ENCODE results near the gene SDS.

SDS gene

DNA sequence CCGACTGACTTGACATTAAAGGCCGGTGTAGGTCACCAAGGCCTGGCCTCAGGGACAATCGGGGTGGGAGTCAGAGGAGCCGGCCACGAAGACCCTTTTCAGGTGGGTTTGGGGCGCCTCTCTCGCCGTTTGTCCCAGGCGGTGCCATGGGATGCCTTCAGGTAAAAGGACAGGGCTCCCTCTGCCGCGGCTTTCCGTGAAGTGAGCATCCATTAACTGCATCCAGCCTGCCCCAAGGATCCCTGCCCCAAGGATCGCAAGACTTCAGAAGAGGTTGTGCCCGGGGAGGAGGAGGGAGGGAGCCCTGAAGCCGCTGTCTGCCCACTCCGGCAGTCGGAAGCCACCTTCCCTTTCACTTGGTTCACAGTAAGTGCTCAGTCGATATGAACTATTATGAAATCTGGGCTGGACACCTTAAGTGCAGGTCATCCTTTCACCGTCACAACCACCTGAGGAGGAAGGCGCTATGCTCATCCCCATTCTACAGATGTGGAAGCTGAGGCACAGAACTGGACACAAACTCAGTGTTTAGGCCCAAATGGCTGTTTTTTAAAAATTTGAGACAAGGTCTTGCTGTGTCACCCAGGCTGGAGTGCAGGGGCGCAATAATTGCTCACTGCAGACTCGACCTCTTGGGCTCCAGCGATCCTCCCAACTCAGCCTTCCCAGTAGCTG is 964 bp downstream of the SDS start:
- in situ Hi-C loops (cut with MboI; ENCODE audit: low sequenced_read_pairs), result loop anchor here (25.0 kb wide), 1 partner anchor 215 kb away; the partner anchor contains the start of genes DDX54 and RITA1

DNA sequence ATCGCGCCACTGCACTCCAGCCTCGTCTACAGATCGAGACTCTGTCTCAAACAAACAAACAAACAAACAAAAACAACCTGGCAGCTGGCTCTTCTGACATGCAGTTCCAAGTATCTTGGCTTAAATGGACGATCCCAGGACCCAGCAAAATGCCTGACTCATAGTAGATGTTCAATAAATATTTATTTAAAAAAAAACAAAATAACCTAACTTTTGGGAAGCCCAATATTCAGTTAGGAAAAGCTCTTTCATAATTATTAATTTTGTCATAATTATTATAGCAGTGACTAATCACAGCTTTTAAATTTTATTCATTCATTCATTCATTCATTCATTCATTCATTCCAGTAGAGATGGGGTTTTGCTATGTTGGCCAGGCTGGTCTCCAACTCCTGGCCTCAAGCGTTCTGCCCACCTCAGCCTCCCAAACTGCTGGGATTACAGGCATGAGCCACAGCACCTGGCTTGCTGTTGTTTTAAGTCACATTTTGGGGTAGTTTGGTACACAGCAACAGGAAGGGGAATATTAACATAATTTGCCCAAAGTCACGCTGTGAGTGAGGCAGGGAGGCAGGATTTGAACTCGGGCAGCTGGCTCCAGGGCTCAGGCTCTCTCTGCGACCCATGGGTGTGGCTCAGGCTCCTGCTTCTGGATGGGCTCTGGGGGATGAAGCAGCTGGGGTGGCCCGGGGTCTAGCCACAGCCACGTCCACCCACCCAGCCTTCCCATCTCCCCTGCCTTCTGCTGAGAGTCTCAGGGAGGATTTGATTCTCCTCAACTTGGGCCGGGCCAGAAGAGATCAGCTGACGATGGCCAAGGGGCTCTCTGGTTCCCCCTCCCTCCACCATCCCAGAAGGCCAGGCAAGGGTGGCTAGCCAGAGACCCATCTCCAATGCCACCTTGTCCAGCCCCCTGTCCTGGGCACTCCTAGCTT is 2.4 kb downstream of the SDS start:
- in situ Hi-C loops (cut with MboI; ENCODE audit: low sequenced_read_pairs), result loop anchor here (25.0 kb wide), 1 partner anchor 214 kb away; the partner anchor contains the start of genes DDX54 and RITA1

DNA sequence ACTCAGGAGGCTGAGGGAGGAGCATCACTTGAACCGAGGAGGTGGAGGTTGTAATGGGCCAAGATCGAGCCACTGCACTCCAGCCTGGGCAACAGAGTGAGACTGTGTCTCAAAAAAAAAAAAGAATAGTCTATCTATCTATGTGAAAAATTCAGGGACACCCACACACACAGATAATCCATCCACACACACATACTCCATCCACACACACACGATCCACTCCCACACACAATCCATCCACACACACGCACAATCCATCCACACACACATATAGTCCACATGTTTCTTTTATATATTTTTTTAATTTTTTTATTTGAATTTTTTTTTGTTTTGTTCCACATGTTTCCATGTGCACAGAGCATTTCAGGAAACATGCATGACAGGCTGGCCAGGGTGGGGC is 3.3 kb downstream of the SDS start:
- in situ Hi-C loops (cut with MboI; ENCODE audit: low sequenced_read_pairs), result loop anchor here (25.0 kb wide), 1 partner anchor 213 kb away; the partner anchor contains the start of genes DDX54 and RITA1

DNA sequence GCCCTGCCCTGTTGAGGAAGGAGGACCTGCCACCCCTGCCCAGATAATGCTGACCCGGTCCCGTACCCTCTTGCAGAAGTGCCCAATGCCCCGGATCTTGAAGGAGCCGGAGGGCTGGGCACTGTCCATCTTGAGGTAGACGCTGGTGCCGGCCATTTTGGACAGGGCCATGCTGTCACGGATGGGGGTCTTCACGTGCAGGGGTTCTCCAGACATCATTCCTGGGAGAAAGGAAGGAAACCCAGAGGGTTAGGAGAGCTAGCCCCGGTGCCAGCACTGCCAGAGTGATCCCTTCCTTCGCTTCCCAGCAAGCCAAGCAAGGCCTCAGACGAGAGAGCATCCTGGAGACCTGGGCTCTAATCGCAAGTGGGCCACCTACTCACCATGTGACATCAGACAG is 4.2 kb downstream of the SDS start:
- in situ Hi-C loops (cut with MboI; ENCODE audit: low sequenced_read_pairs), result no loop called here

DNA sequence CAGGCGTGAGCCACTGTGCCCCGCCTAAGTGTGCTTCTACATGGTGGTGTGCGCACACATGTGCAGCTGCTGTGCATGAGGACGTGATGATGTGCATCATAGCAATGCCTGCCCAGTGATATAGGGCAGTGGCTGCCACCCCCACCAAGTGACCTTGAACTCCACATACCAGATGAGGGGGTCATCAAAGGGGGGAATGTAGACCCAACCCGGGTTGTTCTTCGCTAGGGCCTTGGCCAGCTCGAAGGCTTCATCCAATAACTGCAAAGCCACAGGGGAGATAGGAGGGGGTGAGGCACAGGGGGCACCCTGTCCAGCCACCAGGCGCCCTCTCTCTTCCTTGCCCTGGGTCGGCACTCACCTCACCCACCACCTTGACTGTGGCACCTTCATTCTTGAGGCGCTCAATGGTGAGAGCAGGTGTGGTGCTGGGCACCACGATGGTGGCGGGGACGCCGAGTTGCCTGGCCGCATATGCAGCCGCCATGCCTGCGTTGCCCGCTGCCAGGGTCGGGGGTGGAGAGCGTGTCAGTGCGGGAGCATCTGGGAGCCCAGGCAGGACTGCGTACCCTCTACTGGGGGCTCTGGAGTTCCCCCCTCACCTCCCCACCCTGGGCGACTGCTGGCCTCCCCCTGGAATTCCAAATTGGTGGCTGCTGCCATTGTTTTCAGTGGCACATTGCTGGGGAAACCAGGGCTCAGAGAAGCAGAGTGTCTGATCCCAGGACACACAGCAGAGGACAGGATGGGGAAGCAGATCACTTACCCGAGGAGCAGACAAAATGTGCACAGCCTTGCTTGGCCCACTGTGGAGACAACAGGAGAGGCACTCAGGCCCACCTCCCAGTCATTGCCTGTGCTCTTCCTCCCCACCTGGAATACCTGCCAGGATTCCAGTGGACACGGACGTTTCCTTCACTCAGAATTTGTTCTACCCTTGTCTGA is 5.1 kb downstream of the SDS start:
- in situ Hi-C loops (cut with MboI; ENCODE audit: low sequenced_read_pairs), result no loop called here

DNA sequence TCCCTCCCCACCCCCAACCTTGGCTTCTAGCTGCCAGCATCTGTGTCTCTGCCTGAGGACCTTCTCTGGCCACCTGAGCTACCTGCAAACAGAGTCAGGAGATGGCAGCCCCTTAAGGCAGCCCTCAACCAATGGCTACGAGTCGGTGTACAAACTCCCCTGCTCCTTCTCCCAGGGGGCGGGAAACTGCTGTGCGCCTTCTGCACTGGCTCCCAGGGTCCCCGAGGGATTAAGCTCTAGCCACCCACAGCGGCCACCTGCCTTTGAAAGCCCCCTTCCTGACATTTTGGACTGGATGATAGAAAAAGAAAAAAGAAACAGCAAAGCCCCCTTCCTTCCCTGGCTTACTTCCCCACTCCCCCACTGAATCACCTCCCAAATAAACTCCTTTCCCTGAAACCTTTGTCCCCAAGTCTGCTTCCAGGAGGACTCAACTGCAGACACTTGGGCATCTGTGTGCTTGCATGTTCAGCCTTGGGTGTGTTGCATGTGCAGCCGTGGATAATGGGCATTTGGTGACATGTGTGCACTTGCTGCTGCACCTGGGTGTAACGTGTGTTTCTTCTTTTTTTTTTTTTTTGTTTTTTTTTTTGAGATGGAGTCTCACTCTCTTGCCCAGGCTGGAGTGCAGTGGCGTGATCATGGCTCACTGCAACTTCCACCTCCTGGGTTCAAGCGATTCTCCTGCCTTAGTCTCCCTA is 6.0 kb downstream of the SDS start:
- in situ Hi-C loops (cut with MboI; ENCODE audit: low sequenced_read_pairs), result no loop called here

DNA sequence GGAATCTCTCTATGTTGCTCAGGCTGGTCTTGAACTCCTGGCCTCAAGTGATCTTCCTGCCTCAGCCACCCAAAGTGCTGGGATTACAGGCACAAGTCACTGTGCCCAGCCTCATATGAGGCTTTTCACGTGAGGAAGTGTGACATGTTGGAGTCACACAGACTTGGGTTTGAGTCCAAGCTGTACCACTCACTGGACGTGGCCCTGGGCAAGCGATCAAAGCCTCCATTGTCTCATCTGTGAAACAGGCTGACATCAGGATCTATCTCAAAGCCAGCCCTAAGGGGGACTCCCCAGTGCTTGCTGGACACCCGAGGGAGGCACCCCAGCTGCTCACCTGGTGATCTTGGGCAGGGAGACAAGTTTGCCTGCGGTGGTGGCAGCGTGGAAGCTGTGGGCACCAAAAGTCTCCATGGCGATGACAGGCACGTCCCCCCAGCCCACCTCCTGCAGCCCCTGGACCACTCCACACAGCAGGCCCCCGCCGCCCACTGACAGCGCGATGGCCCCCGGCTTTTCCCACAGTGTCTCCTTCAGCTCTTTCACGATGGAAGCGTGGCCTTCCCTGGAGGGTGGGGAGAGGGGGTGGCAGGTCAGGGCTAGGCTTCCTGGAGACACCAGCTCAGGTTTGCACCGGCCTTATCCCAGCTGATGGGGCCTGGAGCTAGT is 6.7 kb downstream of the SDS start:
- in situ Hi-C loops (cut with MboI; ENCODE audit: low sequenced_read_pairs), result no loop called here

DNA sequence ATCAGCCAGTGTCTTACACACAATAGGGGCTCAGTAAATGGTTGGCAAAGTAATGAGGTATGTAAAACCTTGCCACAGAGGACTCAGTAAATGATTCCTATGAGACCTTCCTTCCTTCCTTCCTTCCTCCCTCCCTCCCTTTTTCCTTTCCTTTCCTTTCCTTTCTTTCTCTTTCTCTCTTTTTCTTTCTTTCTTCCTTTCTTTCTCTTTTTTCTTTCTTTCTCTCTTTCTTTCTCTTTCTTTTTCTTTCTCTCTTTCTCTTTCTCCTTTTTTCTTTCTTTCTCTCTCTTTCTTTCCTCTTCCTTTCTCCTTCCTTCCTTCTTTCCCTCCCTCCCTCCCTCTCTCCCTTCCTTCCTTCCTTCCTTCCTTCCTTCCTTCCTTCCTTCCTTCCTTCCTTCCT is 7.5 kb downstream of the SDS start:
- in situ Hi-C loops (cut with MboI; ENCODE audit: low sequenced_read_pairs), result no loop called here

DNA sequence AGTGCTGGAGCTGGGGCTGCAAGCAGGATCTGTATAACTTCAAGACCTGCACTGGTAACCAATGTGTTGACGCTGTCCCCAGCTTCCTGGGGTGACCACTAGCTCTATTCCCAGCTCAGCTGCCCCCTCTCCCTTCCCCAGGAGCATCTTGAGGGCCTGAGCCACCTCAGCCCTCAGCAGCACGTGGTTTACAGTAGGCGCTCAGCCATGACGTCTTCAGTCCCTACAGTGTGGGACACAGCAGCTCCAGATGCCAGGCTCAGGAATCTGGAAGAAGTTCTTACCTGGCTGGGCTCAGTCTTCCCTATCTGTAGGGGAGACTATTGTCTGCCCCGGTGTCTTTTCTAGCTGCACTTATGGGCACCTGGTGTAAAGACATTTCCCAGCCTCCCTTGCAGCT is 8.6 kb downstream of the SDS start:
- in situ Hi-C loops (cut with MboI; ENCODE audit: low sequenced_read_pairs), result no loop called here

DNA sequence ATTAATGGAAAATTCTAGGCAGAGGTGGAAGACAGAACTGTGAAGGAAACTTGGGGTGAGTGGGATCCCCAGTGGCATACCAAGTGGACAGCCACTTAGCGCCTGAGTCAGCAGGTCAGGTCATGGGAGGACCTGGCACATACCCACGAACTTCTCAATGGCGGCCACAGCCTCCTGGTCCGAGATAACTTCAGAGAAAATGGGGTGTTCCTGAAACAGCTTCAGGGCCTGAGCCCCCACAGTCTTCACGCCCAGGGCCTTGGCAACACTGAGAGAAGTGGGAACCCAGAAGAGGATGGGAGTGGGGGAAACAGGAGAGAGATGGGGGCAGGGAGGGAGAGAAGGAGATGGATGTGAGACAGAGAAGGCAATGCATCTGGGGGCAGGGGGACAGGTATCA is 9.9 kb downstream of the SDS start:
- in situ Hi-C loops (cut with MboI; ENCODE audit: low sequenced_read_pairs), result no loop called here

DNA sequence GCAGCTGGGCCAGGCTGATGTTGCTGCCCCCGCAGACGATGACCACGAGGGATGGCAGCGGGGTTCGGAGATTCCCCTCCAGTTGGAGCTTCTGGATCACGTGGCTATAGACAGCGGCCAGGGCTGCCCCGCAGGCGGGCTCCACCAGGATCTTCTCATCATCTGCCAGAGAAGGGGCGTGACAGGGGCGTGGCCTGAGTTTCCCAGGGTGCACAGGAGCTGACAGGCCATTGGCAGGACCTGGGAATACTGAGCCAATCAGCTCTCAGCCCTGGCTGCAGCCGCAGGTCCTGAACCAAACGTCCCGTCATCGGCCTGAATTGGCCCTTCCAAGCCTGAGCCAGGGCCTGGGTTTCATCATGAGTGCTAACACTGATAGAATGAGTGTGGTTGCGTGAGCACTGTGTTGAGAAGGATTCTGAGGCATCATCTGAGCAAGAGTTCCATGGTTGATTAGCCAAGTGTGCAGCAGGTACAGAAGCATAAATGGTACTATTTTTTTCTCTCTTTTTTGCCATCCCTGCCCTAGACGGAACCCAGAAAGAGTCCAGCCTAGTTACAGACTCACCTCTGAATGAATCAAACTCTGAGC is 10.6 kb downstream of the SDS start:
- in situ Hi-C loops (cut with MboI; ENCODE audit: low sequenced_read_pairs), result no loop called here

DNA sequence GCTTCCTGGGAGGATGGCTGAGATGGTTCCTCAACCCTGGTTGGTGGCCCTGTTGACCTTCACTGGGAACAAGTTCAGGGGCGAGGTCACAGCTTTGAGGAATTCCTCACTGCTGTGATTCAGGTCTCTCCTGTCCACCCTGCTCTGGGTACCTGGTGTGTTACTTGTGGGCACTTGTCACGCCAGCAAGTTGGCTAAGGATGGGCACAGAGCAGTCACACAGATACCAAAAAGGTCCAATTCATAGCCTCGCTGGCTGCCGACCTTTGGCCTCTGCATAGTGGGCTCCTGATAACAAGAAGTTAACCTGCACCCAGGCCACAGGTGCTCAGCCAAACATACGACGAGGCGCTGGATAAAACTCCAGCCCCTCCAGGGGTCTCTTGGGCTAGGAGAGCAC is 11.2 kb downstream of the SDS start:
- in situ Hi-C loops (cut with MboI; ENCODE audit: low sequenced_read_pairs), result no loop called here

DNA sequence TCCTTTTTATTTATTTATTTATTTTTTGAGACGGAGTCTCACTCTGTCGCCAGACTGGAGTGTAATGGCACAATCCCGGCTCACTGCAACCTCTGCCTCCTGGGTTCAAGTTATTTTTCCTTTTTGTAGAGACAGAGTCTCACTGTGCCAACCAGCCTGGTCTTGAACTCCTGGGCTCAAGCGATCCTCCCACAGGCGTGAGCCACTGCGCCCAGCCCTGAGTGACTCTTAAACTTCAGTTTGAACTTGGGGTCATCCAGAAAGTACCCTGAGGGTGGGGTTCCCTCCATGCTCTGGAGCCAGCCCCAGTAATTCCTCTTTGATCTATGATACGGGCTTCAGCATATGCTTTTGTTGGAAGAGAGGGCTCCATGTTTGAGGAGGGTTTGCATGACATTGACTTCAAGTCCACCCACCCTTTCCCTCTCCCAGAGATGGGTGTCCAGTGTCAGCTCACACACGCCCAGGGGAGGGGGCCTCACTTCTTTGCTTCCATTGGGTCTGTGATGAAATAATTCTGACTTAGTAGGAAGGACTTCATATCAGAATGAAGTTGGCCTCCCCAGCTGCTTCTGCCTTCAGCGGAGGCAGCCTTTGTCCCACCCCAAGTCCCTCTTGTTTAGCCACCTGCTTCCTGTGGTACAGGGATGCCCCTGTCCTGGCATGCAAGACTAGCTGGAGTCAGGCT is 11.9 kb downstream of the SDS start:
- in situ Hi-C loops (cut with MboI; ENCODE audit: low sequenced_read_pairs), result no loop called here

DNA sequence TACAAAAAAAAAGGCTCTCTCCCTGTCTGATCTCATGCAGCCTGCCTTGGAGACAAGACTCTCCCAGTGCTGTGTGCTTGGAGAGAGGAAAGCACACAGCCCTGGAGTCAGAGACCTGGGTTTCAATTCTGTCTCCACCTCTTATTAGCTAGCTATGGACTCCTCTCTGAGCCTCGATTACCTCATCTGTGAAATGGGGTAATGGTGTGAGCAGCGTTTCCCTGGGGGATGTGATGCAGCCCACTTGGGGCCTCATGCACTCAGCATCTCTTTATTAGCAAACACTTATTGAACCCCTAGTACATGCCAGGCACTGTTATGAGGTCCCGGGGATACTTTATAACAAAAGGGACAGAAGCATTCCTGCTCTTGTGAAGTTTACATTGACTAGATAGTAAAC is 12.5 kb downstream of the SDS start:
- in situ Hi-C loops (cut with MboI; ENCODE audit: low sequenced_read_pairs), result no loop called here

DNA sequence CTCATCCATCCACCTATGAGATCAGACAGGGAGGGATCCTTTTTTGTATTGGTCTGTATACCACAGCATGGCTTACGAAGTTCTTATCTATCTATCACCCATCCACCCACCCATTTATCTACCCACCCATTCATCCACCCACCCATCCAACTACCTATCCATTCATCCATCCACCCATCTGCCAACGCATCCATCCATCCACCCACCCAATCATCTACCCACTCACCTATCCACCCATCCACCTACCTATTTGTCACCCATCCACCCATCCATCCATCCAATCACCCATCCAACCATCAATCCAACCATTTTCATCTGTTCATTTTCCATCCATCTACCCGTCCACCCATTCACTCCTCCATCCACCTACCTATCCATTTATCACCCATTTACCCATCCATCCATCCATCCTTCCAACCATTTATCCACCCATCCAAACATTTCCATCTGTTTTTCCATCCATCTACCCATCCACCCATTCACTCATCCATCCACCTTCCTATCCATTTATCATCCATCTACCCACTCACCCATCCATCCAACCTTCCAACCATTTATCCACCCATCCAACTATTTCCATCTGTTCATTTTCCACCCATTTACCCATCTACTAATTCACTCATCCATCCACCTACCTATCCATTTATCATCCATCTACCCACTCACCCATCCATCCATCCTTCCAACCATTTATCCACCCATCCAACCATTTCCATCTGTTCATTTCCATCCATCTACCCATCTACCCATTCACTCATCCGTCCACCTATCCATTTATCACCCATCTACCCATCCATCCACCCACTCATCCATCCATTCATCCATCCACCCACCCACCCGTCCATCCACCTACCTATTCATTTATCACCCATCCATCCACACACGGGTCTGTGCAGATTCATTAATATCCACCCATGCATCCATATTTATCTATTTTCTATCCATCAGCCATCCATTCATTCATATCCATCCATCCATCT is 13.3 kb downstream of the SDS start:
- in situ Hi-C loops (cut with MboI; ENCODE audit: low sequenced_read_pairs), result no loop called here

DNA sequence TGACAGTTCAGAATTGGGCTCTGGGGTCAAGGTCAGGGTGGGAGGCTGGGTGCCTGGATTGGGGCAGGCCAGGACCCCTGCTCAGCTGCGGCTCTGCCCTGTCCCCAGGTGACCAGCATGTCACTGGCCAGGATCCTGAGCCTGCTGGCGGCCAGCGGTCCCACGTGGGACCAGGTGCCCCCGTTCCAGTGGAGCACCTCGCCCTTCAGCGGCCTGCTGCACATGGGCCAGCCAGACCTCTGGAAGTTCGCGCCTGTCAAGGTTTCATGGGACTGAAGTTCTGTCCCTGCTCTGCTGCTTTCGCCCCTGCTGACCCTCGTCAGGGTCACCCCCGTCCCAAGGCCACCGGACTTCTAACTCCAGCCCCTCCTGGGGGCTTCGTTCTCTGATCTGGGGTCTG is 15.3 kb downstream of the SDS start:
- in situ Hi-C loops (cut with MboI; ENCODE audit: low sequenced_read_pairs), result no loop called here

DNA sequence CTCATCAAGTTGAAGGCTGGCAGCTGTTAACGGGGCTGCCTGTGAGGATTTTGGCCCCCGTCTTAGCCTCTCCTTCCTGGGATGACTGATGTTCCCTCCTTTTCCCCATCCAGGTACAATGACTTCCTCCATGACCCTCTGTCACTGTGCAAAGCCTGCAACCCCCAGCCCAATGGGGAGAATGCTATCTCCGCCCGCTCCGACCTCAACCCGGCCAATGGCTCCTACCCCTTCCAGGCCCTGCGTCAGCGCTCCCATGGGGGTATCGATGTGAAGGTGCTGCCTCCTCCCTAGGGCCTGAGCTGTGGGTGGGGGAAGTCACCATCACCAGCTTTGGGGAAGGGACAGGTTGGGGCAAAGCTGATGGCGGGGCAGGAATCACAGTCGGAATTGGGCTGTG is 16.1 kb downstream of the SDS start:
- in situ Hi-C loops (cut with MboI; ENCODE audit: low sequenced_read_pairs), result no loop called here

Data from HL-60/S4 treated with phorbol 12-myristate 13-acetate at 8.2 ng/mL for 4 days and 3 days (cell line).